H1 (cell line): ENCODE results near the gene RFT1. TPM values are rescaled to one million over a fixed set of nuclear protein-coding genes. Genes with fewer than 3 reads are reported as not detected.

Experiments used
- SUZ12 ChIP-seq: fragments of 200-600 bp; sonication (generic); IDR thresholded peaks from 2 replicates; pipeline ENCODE4 v1.6.1; 2012; ENCODE audit warnings: mild to moderate bottlenecking, inconsistent platforms, low read length, moderate library complexity, mixed read lengths
- polyA plus RNA-seq, 7 experiments: library from polyadenylated mRNA; depleted of rRNA in 3 of 7; stranded (reverse) in 5 of 7; unstranded in 2 of 7; fragments of >200 nt in 5 of 7; fragments of 200-250 nt in 2 of 7; gene quantifications; 1 replicate in 5 of 7; 2 replicates in 1 of 7; 4 replicates in 1 of 7; pipeline versions ENCODE4 v1.2.1 to v1.2.3, GENCODE V29; 2011 to 2013; ENCODE audit warnings: missing spikeins in 2 of 7, mixed read lengths in 2 of 7
- total RNA-seq: library from RNA; stranded (reverse); fragmentation: NEBNext Ultra II Directional; extraction: Animal tissue kit (Norgen Biotek cat#: 25700); gene quantifications from 2 replicates; pipeline ENCODE4 v1.2.1, GENCODE V29; 2021

Gene RFT1
- total and polyA plus RNA-seq, 2 of the 8 experiments (the other 6 are each of a cell fraction or from before 2014, with no cell fraction given), result 27.7 to 42.4 TPM

DNA sequence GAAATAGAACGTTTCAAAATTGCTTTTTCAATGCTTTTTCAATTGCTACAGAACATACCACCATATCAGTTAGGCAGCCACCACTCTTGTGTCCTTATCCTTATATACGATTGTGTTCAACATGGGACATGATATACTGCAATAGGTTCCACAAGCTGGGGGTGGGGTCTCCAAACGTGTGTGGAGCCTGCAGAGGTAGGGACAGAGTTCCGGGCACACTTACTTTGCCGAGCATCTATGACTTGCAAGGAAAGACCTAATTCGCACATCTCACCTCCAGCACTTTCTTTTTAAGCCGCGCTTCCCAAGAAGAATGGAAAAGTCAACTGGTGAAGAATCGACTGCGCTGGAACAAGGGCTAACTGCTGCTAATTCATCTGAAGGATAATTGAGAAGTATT is 44.8 kb downstream of the RFT1 start (continued):
- no peak for TF ChIP-seq SUZ12
- TF ChIP-seq, all 59 proteins: peak for 0
